IMR-90 (cell line): Measurements from ENCODE around the gene AGBL1.

ENCODE experiments used
- BHLHE40 ChIP-seq: fragments of 150-350 bp; IDR thresholded peaks from 2 replicates; pipeline ENCODE4 v1.6.1; 2016; ENCODE audit warnings: mild to moderate bottlenecking, low read depth, low read length
- FOS ChIP-seq: fragments of 150-350 bp; IDR thresholded peaks from 2 replicates; pipeline ENCODE4 v1.6.1; 2016; ENCODE audit warnings: low read depth, low read length
- MXI1 ChIP-seq: IDR thresholded peaks from 2 replicates; pipeline ENCODE4 v1.6.1; 2012; ENCODE audit warnings: low read depth, mild to moderate bottlenecking, low read length, moderate library complexity, borderline replicate concordance
- POLR2A ChIP-seq: IDR thresholded peaks from 2 replicates; pipeline ENCODE4 v1.6.1; 2012; ENCODE audit warnings: mild to moderate bottlenecking, low read depth, low read length
- RAD21 ChIP-seq: IDR thresholded peaks from 2 replicates; pipeline ENCODE4 v1.6.1; 2012; ENCODE audit warnings: low read length, improper control_type of control experiment
- RCOR1 ChIP-seq: IDR thresholded peaks from 2 replicates; pipeline ENCODE4 v1.6.1; 2012; ENCODE audit warnings: mild to moderate bottlenecking, low read length, improper control_type of control experiment; ENCODE audit not compliant: insufficient replicate concordance
- RFX5 ChIP-seq: IDR thresholded peaks from 2 replicates; pipeline ENCODE4 v1.8.0; 2012; ENCODE audit warnings: low read depth, mild to moderate bottlenecking, low read length, moderate library complexity
- SMC3 ChIP-seq: fragments of 150-350 bp; IDR thresholded peaks from 2 replicates; pipeline ENCODE4 v1.6.1; 2016; ENCODE audit warnings: low read depth, mild to moderate bottlenecking, antibody characterized with exemption, low read length, moderate library complexity
- TF ChIP-seq, protein P1 (sequence below): conservative IDR thresholded peaks from 2 replicates; pipeline ENCODE4 v1.5.1; 2012; ENCODE audit warnings: mild to moderate bottlenecking, low read depth, low read length, improper control_type of control experiment
- TF ChIP-seq, protein P2 (sequence below): fragments of 150-350 bp; IDR thresholded peaks from 2 replicates; pipeline ENCODE4 v1.6.1; 2017; ENCODE audit warnings: mild to moderate bottlenecking, antibody characterized with exemption, low read length, low read depth

- TF ChIP-seq, protein P1, sequence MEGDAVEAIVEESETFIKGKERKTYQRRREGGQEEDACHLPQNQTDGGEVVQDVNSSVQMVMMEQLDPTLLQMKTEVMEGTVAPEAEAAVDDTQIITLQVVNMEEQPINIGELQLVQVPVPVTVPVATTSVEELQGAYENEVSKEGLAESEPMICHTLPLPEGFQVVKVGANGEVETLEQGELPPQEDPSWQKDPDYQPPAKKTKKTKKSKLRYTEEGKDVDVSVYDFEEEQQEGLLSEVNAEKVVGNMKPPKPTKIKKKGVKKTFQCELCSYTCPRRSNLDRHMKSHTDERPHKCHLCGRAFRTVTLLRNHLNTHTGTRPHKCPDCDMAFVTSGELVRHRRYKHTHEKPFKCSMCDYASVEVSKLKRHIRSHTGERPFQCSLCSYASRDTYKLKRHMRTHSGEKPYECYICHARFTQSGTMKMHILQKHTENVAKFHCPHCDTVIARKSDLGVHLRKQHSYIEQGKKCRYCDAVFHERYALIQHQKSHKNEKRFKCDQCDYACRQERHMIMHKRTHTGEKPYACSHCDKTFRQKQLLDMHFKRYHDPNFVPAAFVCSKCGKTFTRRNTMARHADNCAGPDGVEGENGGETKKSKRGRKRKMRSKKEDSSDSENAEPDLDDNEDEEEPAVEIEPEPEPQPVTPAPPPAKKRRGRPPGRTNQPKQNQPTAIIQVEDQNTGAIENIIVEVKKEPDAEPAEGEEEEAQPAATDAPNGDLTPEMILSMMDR: no peak
- TF ChIP-seq POLR2A: no peak
- TF ChIP-seq RCOR1: no peak
- TF ChIP-seq MXI1: no peak
- TF ChIP-seq, protein P2, sequence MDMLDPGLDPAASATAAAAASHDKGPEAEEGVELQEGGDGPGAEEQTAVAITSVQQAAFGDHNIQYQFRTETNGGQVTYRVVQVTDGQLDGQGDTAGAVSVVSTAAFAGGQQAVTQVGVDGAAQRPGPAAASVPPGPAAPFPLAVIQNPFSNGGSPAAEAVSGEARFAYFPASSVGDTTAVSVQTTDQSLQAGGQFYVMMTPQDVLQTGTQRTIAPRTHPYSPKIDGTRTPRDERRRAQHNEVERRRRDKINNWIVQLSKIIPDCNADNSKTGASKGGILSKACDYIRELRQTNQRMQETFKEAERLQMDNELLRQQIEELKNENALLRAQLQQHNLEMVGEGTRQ: no peak
- no peak for TF ChIP-seq RFX5
- TF ChIP-seq BHLHE40: no peak
- TF ChIP-seq RAD21: no peak
- no peak for TF ChIP-seq SMC3
- no peak for TF ChIP-seq FOS
These were observed 121.8 kb downstream of the AGBL1 start for GRCh38 chr15:86201313-86202008.
